HG03139 (cell line): ENCODE data around the gene PAF1.
A peak's percentile ranks its signal among the peaks of the same experiment; 100 is the strongest.

Source experiments
- ATAC-seq: cut with Tn5 transposase; IDR thresholded peaks from one replicate; pipeline ENCODE4 v1.9.1; 2021; ENCODE audit not compliant: unreplicated experiment

PAF1 gene

DNA sequence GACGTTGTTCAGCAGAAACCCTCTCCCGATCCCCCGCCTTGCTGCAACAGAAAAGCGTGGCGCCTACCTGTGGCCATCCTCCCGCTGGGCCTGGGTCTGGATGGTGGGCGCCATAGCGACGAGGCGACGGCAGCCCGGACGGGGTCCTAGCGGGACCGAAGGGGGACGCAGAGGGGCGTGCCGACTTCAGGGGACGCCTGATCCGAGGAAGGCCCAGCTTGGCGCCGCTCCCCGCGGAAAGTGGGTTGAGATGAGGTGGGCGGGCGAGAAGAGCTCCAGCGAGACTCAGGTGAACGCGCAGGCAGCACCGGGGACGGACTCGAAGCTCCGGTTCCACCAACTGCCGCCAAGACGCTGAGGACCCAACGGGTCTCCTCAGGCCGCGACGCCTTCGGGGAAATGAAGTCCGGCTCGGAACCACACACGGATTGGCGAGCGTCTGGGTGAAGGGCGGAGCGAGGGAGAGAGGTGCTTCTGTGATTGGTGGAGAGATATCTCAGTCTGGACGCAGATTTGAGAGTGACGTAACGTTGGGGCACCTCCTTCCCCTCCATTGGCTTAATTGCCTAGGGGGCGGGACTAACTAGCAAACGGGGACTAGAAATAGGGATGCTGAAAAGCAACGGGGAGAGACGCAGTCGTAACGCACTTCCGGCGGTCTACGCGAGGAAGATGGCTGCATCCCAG is at the start of gene PAF1, which contains the start of gene MED29:
PAF1 (minus strand) TSS at position 356 of the 687 bp plus-strand sequence; CDS start at position 114, 242 bp downstream.
MED29 (plus strand) TSS at position 628 of the 687 bp plus-strand sequence; CDS start at position 673, 45 bp downstream.
- ATAC-seq: peak; percentile 81

DNA sequence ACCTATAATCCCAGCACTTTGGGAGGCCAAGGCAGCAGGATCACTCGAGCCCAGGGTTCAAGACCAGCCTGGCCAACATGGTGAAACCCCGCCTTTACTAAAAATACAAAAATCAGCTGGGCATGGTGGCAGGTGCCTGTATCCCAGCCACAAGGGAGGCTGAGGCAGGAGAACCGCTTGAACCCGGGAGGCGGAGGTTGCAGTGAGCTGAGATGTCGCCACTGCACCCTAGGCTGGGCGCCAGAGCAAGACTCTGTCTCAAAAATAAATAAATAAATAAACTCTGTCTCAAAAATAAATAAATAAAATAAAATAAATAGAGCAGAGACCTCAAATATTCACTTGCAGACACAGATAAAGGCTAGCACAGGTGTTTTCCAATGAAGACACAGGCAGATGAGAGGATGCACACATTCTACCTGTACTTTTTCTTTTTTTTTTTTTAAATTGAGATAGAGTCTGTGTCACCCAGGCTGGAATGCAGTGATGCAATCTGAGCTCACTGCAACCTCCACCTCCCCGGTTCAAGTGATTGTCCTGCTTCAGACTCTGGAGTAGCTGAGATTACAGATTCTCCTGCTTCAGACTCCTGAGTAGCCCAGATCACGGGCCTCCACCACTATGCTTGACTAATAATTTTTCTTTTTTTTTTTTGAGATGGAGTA is 47.5 kb upstream of the PAF1 start:
- ATAC-seq: no peak

DNA sequence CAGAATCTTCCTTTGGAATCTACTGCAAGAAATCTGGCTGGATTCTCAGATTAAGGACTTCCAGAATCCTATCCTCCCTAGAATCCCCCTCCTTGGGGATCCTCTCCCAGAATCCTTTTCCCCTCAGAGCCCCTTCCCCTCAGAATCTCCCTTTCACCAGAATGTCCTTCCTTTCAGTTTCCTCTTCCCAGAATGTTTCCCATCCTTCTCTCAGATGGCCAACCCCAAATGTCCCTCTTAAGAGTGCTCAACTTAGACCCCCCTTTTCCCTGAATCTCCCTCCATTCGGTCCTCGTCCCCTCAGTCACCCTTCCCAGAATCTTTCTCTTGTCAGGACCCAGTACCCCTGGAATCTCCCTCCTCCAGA is 45.4 kb upstream of the PAF1 start:
- ATAC-seq: no peak

DNA sequence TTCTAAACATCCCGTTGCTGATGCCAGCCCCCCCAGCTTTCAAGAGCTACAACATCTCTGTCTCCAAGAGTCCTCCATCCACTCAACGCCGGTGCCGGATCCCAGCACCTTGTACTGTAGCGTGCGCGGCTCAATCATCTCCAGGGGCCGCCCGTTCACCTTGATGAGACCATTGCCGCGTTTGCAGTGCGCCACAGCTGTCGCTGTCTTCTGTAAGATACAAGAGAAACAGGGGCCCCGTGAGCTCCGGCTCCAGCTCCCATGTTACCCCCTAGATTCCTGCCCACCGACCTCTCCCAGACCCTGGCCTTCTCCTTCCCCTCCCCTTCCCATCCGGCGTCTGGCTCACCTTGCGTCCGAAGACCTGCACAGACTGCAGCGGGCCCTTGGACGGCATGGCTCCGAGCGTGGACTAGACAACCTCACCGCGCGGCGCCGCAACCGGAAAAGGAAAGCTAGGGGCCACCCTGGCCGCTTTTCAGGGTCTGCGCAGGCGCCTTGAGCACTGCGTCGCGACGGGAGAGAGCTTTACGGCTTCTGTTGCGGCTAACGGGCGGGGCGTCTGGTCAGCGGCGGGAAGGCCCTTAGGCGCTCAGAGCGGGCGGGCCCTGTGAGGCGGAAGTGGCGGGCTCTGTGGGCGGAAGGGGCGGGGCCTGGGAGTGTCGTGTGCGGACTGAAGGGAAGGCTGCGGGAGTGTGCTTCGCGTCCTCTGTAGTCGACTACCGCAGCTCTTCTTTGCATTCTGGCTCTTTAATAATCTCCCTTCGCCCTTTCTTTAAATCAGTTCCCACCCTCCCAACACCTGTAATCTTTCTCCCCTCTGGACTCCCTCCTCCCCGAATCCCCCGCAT is 44.8 kb upstream of the PAF1 start, which contains the start of gene RPS16:
RPS16 (minus strand) TSS at position 451 of the 851 bp plus-strand sequence; CDS start at position 397, 54 bp downstream.
- peak; percentile 59 for ATAC-seq

DNA sequence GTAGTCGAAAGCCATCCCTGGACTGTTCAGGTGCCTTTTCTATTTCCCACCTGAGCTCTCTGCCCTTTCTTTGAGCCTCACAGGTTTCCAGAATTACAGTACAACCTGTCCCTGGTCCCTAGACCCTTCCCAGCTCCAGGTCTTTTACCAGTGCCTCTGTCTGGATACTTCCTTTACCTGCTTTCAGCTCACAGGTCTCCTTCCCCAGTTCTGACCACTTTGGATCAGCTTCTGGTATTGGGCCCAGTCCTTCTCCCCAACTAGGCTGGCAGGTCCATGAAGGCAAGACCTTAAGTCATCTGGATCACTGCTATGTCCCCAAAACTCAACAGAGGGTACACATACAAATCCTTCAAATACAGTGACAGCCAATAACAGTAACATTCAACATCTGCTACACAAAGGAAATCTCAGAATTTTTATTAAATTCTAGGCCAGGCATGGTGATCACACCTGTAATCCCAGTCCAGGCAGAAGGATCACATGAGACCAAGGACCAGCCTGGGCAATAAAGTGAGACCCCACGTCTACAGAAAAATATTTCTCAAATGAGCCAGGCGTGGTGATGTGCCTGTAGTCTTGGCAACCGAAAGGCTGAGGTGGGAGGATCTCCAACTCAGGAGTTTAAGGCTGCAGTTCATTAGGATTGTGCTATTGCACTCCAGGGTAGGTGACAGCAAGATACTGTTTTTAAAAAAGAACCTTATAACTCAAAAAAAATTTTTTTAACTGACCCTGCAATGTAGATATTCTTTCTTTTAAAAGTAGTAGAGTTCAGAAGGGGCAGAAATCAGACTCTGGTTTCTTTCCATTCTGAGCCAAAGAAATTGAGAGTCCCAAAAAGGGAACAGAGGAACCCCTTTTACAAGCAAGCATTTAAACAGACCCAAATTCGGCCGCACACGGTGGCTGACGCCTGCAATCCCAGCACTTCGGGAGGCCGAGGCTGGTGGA is 43.5 kb upstream of the PAF1 start:
- ATAC-seq: no peak

DNA sequence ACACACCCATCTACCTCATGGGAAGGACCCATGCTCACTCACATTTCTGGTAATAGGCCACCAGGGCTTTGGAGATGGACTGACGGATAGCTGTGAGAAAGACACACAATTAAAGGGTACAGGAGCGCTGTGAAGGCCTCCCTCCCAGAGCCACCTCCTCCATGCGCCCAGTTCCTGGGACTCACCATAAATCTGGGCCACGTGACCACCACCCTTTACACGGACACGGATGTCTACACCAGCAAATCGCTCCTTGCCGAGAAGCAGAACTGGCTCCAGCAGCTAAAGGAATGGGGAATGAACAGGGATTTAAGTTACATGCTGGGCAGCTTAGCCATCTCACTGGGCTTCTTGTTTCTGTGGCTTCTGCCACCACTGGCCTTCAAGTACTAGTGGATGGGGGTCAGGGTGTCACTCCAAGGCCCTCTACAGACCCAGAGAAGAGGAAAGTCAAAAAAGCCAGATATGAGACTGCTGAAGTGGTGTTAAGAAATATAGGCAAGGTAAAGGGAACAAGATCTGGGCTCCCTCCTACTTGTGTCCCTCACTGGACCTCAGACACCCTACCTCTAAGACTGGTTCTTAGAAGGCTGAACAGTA is 42.7 kb upstream of the PAF1 start:
- no peak for ATAC-seq

DNA sequence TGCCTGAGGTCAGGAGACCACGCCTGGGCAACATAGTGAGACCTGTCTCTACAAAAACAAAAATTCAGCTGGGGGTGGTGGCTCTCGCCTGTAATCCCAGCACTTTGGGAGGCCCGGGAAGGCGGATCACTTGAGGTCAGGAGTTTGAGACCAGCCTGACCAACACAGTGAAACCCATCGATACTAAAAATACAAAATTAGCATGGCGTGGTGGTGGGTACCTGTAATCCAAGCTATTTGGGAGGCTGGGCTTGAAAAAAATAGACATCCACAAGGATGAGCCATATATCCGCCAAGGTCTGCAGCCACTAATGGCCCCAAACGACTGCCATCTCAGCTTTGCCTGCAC is 41.7 kb upstream of the PAF1 start:
- no peak for ATAC-seq

DNA sequence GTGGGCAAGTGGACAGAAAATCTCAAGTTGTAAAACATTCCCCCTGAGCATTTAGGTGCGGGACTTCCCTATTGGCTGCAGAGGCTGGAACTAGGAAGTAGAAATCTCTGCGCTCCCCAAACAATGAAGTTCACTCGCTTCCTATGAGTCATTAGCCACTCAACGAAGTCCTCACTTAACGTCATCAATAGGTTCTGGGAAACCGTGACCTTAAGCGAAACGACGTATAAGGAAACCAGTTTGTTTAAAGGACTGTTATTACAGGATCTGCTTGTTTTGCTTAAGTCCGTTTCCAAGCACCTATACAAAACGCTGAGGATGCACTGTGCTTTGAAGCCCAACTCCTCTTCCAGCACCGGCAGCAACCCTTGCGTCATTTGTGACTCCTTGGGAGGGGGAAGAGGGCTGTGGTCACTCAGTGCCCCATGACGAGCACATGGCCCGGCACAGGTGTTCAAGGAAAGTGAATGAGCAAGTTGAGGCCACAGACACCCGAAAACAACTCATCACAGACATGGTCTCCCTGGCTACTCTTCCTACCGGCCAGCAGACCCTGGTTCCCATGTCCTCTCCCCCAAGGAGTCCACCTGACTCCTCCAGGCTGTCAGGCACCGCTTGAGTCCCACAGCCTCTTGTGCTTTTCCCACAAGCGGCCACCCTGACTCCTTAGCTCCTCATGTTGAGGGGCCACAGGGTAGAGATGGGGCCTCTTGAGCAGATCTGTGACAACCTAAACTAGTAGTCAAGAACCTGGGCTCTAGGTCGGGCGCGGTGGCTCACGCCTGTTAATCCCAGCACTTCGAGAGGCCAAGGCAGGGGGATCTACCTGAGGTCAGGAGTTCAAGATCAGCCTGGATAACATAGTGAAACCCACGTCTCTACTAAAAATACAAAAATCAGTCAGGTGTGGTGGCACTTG is 40.0 kb upstream of the PAF1 start:
- ATAC-seq: no peak

DNA sequence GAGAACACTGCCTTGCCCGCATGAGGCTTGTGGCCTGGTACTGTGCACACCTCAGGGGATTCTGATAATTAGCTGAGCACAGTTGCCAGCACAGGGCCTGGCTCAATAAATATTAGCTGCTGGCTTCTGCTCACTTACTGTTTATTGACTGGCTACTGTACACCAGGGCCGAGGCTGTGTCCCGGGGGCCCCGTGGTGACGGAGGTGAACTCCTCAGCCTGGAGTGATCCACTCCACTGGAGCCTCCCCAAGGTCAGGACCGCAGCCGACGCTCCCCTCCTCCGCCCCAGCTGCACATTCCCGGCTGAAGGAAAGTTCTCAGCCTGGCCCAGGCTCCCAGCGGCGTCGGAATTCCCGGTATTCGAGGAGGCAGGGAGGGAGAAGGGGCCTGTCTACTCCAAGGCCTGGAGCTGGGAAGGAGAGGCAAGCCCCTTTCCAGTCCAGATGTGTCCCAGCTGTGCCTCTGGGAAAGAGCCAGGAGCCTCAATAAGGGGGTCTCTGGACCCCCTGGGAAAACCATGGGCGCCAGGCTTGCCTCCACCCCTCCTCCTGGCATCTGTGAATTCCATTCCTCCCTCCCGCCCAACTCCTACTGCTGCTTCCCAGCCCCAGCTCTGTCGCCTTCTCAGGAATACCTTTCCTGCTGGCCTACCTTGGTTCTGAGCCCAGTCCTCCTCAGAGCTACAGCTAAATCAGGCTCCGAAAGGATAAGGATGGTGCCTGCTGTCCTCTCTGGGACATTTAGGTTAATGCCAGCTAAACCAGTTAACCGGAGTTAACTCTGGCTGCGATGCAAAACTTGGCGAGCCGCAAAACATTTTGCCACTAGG is 37.6 kb upstream of the PAF1 start:
- no peak for ATAC-seq

DNA sequence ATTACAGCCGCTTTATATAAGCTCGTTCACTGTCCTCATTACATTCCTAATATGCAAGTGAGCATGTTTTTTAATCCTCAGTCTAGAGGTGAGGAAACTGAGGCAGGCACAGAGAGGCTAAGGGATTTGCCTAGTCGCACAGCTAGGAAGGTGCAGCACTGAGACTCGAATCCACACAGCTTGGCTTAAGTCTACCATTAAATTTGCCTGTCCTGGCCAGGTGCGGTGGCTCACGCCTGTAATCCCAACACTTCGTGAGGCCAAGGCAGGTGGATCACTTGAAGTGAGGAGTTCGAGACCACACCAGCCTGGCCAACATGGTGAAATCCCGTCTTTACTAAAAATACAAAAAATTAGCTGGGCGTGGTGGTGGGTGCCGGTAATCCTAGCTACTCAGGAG is 36.8 kb upstream of the PAF1 start:
- ATAC-seq: no peak

DNA sequence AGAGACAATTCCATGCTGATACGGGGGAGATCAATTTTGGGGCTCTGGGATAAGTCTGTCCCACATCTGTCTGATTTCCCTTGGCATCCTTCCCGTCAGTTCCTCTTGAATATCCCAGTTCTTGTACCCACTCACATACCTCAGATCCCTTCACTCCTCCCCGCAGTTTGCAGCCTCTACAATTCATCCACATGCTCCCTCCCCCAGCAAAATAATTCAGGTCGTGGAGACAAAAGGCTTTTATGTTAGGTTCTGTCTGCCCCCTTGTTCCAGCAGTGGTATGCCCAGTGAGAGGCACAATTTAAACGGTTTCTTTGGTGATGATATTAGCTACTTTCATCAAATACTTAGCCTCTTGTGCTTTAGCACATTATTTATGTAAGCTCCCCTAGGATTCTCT is 35.3 kb upstream of the PAF1 start:
- ATAC-seq: no peak

DNA sequence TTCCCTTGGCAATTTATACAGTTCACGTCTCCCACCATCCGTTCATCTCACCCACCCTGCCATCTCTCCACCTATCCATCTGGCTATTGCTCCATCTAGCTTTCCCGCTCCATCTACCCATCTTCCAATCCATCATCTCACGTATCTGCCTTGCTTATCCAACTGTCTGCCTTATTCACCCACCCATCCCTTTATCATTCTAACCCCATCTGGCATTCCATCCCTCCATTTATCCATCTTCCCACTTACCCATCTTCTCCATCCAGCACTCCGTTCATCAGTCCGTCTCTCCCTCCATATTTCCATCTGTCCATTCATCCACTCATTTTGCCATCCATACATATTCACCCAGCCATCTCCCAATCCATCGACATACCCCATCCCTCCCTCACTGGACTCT is 34.8 kb upstream of the PAF1 start:
- ATAC-seq: no peak

DNA sequence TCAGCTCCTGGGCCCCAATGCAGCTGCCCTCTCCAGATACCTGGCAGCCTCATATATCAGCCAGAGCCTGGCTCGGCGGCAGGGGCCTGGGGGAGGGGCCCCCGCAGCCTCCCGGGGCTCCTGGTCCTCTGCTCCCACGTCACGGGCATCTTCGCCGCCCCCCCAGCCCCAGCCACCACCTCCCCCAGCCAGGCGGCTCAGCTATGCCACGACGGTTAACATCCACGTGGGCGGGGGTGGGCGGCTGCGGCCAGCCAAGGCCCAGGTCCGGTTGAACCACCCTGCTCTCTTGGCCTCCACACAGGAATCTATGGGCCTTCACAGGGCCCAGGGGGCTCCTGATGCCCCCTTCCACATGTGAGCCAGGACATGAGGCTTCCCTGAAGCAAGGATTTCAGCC is 34.0 kb upstream of the PAF1 start:
- no peak for ATAC-seq

DNA sequence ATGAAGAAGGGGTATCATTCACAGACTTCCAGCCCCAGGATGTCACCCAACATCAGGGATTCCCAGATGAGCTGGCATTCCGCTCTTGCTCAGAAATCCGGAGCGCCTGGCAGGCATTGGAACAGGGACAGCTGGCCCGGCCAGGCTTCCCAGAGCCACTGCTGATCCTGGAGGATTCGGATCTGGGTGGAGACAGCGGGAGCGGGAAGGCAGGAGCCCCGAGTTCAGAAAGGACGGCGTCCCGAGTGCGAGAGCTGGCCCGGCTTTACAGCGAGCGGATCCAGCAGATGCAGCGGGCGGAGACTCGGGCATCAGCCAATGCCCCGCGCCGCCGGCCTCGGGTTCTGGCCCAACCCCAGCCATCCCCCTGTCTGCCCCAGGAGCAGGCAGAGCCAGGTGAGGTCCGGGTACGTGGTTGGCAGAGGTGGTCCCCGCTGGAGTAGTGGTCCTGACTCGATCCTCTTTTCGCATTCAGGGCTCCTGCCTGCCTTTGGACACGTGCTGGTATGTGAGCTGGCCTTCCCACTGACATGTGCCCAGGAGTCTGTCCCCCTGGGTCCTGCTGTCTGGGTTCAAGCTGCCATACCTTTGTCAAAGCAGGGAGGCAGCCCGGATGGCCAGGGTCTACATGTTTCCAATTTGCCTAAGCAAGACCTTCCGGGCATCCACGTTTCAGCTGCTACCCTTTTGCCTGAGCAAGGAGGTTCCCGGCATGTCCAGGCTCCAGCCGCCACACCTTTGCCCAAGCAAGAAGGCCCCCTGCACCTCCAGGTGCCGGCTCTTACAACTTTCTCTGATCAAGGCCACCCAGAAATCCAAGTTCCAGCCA is 32.6 kb upstream of the PAF1 start:
- no peak for ATAC-seq

DNA sequence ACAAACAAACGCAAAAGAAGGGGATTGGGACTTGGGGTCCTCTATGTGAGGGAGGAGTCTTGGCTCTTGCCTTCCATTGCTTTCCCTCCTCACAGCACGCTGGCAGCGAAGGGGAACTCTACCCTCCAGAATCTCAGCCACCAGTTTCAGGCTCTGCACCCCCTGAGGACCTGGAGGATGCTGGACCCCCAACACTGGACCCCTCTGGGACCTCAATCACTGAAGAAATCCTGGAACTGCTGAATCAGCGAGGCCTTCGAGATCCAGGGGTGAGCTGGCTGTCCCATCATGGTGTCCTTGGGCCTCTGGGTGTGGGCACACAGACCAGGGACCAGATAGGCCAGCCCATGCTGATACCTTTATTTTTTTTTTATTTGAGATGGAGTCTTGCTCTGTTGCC is 31.1 kb upstream of the PAF1 start:
- no peak for ATAC-seq

DNA sequence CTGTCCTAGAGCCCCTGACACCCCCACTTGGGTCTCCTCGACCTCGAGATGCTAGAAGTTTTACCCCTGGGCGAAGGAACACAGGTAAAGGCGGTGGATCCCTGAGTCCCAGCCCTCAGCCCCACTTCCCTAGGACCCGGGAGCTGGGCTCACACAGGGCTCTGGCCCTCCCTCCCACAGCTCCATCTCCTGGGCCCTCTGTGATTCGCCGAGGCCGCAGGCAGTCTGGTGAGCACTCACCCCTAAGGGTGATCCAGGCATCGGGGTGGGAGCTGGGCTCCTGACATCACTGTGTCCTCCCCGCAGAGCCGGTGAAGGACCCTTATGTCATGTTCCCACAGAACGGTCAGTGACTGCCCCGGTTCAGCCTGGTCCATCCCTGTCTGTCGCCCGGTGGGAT is 29.9 kb upstream of the PAF1 start:
- ATAC-seq: no peak

DNA sequence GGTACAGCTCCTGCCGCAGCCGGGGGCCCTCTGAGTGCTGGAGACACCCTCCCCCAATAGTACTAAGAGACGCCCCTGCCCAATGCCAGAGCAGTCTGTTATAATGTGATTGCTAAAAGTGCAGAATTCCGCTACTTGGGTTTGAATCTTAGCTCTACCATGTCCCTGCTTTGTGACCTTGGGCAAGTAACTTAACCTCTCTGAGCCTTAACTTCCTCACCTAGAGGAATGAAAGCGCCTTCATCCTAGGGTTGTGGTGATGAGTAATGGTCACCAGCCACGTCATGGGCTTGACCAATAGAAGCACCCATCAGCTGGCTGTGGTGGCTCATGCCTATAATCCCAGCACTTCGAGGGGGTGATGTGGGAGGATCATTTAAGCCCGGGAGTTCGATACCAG is 28.1 kb upstream of the PAF1 start:
- ATAC-seq: no peak
